ENCODE measurements around the gene FAM20A.

The FAM20A gene

DNA sequence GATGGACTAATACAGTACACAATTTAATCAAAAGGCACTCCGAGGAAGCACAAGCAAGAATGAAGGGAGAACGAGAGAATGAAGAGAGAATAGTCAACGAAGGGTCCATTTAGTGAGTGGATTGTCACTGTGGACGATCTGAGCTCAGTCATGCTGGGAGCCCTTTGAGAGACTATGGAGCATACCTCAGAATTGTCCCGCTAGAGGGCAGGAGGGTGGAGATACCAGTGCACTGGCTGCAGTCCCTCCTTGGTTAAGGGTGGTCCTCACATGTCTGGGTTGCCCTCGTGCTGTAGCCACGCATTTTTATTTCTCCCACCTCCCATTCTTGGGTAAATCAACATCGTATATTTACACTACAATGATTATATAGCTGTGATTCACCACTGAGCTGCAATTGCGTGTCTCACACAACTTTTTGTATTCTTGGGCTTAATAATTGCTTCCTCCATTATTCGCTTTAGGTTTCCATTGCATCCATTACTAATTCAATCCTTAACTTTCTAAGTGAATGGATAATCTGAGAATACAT, 33.2 kb upstream of the FAM20A start:
- in situ Hi-C loops (cut with HindIII; ENCODE audit: low sequenced_read_pairs) = no loop called here
- TF ChIP-seq, protein P1, sequence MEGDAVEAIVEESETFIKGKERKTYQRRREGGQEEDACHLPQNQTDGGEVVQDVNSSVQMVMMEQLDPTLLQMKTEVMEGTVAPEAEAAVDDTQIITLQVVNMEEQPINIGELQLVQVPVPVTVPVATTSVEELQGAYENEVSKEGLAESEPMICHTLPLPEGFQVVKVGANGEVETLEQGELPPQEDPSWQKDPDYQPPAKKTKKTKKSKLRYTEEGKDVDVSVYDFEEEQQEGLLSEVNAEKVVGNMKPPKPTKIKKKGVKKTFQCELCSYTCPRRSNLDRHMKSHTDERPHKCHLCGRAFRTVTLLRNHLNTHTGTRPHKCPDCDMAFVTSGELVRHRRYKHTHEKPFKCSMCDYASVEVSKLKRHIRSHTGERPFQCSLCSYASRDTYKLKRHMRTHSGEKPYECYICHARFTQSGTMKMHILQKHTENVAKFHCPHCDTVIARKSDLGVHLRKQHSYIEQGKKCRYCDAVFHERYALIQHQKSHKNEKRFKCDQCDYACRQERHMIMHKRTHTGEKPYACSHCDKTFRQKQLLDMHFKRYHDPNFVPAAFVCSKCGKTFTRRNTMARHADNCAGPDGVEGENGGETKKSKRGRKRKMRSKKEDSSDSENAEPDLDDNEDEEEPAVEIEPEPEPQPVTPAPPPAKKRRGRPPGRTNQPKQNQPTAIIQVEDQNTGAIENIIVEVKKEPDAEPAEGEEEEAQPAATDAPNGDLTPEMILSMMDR (IDR thresholded peaks at IDR 0.05; ENCODE audit: low read depth, low read length, missing control alignments) = no peak
- no peak overlapping the region for H3K4me3 ChIP-seq (ENCODE audit: low read depth, low read length)
- DNase-seq (ENCODE audit: low read depth) = no peak

DNA sequence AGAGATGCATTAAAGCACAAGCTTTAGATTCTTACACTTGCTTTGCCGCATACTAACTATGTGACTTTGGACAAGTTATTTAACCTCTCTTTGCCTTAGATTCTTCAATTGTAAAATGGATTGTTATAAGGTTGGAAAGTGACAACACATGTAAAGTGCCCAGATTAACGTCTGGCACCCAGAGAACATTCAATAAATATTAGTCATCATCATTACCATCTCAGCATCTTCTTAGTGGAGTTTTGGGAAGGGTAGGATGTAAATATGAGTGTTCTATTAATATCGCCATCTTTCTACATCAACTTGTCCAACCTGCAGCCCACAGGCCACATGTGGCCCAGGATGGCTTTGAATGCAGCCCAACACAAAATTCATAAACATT, 27.4 kb upstream of the FAM20A start:
- in situ Hi-C loops (cut with HindIII; ENCODE audit: low sequenced_read_pairs) = no loop called here
- no peak overlapping the region for H3K4me3 ChIP-seq (ENCODE audit: low read depth, low read length)
- DNase-seq (ENCODE audit: low read depth) = no peak
- TF ChIP-seq, protein P1 (IDR thresholded peaks at IDR 0.05; ENCODE audit: low read depth, low read length, missing control alignments) = no peak

DNA sequence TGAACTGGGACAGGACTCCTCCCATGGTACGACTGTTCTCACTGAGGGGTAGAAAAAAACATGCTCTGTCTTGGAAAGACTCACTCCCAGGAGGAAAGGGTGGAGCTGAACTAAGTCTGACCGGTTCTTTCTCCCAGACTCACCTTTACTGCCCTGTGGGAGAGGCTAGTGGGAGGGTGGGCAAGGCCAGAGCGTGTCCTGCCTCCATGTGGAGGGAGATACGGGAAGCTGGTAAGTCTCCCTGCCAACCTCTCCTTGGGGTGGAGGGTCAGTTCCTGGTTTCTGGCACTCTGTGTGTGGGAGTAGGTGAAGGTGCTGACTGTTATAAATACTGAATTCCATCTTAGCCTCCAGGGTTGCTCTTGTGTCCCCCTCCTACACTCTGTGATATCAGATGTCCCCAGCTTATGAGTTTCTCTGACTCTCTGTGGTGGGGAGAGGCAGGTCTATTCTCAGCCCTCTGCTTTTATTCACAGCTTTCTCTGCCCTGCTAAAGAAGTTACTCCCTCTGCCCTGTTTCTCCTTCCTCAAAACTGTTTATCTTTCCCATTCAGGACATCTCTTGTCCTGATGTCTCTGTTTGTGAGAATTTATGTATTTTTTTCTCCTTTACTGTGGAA, 26.9 kb upstream of the FAM20A start:
- no peak for DNase-seq (ENCODE audit: low read depth)
- H3K4me3 ChIP-seq (ENCODE audit: low read depth, low read length) = no peak overlapping the region
- in situ Hi-C loops (cut with HindIII; ENCODE audit: low sequenced_read_pairs) = no loop called here
- TF ChIP-seq, protein P1 (IDR thresholded peaks at IDR 0.05; ENCODE audit: low read depth, low read length, missing control alignments) = no peak

DNA sequence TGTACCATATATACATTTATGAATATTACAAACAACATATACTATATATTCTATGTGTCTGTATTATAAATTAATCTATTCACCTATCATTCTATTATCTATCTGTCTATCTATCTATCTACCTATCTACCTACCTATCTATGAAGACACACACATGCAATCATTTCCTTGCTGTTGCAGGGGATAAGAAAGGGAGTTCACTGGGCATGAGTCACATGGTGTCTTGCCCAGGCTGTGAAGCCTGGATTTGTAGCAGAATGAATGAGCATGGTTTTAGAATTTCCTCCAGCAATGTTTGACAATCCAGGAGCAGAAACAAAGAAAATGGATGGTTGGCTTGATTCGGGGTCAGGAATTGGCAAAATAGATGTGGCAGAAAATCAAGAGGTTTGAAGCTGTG, 23.2 kb upstream of the FAM20A start:
- H3K4me3 ChIP-seq (ENCODE audit: low read depth, low read length) = no peak overlapping the region
- in situ Hi-C loops (cut with HindIII; ENCODE audit: low sequenced_read_pairs) = no loop called here
- DNase-seq (ENCODE audit: low read depth) = no peak
- TF ChIP-seq, protein P1 (IDR thresholded peaks at IDR 0.05; ENCODE audit: low read depth, low read length, missing control alignments) = no peak

DNA sequence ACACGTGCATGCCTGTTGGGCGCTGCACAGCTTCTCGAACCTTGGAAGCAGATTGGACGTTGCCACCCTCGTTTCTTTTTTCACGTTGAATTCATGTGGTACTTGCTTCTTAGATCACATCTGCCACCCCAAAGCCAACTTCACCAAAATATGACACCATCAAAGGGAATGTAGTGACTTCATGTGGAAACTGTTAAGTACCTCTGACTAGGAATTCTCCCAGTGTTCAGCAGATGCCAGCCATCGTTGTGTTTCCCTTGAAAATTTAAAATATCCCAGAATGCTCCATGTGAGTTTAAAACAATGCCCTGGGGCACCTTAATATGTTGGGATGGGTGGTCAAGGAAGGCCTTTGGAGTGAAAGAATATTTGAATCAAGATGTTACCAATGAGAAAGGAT, 22.6 kb upstream of the FAM20A start:
- TF ChIP-seq, protein P1 (IDR thresholded peaks at IDR 0.05; ENCODE audit: low read depth, low read length, missing control alignments) = no peak
- in situ Hi-C loops (cut with HindIII; ENCODE audit: low sequenced_read_pairs) = no loop called here
- DNase-seq (ENCODE audit: low read depth) = no peak
- H3K4me3 ChIP-seq (ENCODE audit: low read depth, low read length) = no peak overlapping the region

DNA sequence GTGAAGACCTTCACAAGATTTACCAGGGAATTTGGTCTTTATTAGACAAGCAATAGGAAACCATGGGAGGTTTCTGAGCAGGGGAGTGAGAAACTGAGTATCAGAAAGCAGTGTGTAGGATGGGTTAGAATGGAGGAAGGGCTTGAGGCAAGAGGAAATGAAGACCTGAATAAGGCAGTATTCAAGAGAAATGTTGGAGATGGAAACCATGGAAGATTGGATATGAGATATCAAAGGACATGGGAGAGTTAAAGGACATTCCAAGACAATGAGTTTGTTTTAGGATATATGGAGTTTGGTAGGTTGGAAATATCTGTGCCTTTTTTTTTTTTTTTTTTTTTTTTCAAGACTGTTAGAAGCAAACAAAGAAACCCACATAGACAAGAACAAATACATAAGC, 21.3 kb upstream of the FAM20A start:
- no peak for DNase-seq (ENCODE audit: low read depth)
- in situ Hi-C loops (cut with HindIII; ENCODE audit: low sequenced_read_pairs) = no loop called here
- H3K4me3 ChIP-seq (ENCODE audit: low read depth, low read length) = no peak overlapping the region
- TF ChIP-seq, protein P1 (IDR thresholded peaks at IDR 0.05; ENCODE audit: low read depth, low read length, missing control alignments) = no peak

Measured in astrocyte of the cerebellum (primary cell).